ENCODE data around the gene RIPK4.

DNA sequence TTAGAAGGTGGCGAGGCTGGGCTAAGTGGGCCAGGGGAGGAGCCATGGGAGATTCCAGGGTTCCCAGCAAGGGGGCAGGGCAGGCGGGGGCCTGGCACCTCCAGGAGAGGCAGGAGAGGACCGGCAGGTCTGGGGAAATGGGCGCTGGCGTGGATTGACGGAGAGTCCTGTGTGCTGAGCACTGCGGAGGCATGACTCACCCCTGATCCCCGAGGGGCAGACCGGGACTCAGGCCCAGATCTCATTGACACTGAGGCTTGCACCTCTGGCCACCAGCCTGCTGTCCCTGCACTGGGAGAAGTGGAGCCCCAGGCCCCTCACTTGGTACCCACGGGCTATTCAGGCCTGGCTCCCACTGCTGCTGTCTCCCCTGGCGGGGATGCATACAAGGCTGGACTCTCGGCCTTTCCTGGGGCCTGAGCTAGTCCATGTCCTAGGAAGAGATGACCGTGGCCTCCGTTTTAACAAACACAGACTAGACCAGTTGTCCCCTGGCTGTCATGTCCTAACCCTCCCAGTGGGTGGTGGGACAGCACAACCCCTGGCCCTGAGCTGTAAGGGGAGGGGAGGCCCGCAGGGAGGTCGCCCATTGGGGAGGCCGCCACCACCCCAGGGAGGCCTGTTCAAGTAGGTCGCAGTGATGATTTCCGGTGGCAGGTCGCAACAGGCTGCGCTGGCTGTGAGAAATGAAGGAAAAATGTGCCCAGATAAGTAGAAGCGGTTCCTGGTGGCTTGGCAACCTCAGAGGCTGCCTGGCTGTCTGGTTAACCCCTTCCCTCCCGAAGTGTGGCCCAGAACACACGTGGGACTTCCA, 39.7 kb downstream of the RIPK4 start:
- TF ChIP-seq EZH2 (IDR thresholded peaks at IDR 0.05; ENCODE audit: low read length): no peak
- TF ChIP-seq, protein P1, sequence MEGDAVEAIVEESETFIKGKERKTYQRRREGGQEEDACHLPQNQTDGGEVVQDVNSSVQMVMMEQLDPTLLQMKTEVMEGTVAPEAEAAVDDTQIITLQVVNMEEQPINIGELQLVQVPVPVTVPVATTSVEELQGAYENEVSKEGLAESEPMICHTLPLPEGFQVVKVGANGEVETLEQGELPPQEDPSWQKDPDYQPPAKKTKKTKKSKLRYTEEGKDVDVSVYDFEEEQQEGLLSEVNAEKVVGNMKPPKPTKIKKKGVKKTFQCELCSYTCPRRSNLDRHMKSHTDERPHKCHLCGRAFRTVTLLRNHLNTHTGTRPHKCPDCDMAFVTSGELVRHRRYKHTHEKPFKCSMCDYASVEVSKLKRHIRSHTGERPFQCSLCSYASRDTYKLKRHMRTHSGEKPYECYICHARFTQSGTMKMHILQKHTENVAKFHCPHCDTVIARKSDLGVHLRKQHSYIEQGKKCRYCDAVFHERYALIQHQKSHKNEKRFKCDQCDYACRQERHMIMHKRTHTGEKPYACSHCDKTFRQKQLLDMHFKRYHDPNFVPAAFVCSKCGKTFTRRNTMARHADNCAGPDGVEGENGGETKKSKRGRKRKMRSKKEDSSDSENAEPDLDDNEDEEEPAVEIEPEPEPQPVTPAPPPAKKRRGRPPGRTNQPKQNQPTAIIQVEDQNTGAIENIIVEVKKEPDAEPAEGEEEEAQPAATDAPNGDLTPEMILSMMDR (optimal IDR thresholded peaks at IDR 0.05 in 1 of 3, IDR thresholded peaks at IDR 0.05 in 1 of 3, conservative IDR thresholded peaks at IDR 0.05 in 1 of 3; ENCODE audit: extremely low read depth in 1 of 3, insufficient read depth in 2 of 3, low read length in 3 of 3): peak in 1 of 3 experiments; percentile 14
